Neuronal stem cell (in vitro differentiated cells): Measurements from ENCODE around the gene IGFBP2.
A peak's percentile ranks its signal among the peaks of the same experiment; 100 is the strongest.

ENCODE experiments used
- DNase-seq: peaks from one replicate; pipeline ENCODE4 v3.0.0-alpha.2; 2013; ENCODE audit warnings: low spot score
- H2AFZ ChIP-seq: one replicate; pipeline ENCODE4 v1.6.1; 2013; ENCODE audit warnings: mild to moderate bottlenecking, low read length, inconsistent platforms
- H2AK5ac ChIP-seq: 2 replicates; pipeline ENCODE4 v1.6.1; 2013; ENCODE audit warnings: low read depth, mild to moderate bottlenecking, inconsistent platforms, low read length, moderate library complexity, mixed read lengths
- H2BK120ac ChIP-seq: 2 replicates; pipeline ENCODE4 v1.6.1; 2013; ENCODE audit warnings: low read depth, mild to moderate bottlenecking, inconsistent platforms, low read length, moderate library complexity, mixed read lengths
- H2BK12ac ChIP-seq: one replicate; pipeline ENCODE4 v1.6.1; 2013; ENCODE audit warnings: low read length, inconsistent platforms
- H2BK15ac ChIP-seq: 2 replicates; pipeline ENCODE4 v1.6.1; 2013; ENCODE audit warnings: mild to moderate bottlenecking, low read length, inconsistent platforms, mixed read lengths
- H2BK5ac ChIP-seq: one replicate; pipeline ENCODE4 v1.6.1; 2013; ENCODE audit warnings: inconsistent platforms, mild to moderate bottlenecking, low read length, moderate library complexity
- H3K14ac ChIP-seq: one replicate; pipeline ENCODE4 v1.6.1; 2013; ENCODE audit warnings: low read length, inconsistent platforms
- H3K18ac ChIP-seq: 2 replicates; pipeline ENCODE4 v1.6.1; 2013; ENCODE audit warnings: low read length, inconsistent platforms
- H3K23ac ChIP-seq: 2 replicates; pipeline ENCODE4 v1.6.1; 2013; ENCODE audit warnings: low read depth, mild to moderate bottlenecking, mixed read lengths, low read length, inconsistent platforms; ENCODE audit not compliant: poor library complexity
- H3K27ac ChIP-seq: replicated peaks from 3 replicates; pipeline ENCODE4 v1.5.1; 2013; ENCODE audit warnings: low read length, inconsistent platforms
- H3K27me3 ChIP-seq, 3 experiments: 2 replicates each; pipeline ENCODE4 v1.6.1; 2013; ENCODE audit warnings: low read length in 3 of 3, mild to moderate bottlenecking in 2 of 3, inconsistent platforms in 1 of 3, low read depth in 1 of 3, mixed read lengths in 1 of 3, moderate library complexity in 1 of 3; ENCODE audit not compliant: control insufficient read depth in 3 of 3, insufficient read depth in 3 of 3
- H3K36me3 ChIP-seq, 2 donors: replicated peaks in 1 of 2; 2 replicates each; pipeline ENCODE4 v1.6.1; 2013; ENCODE audit warnings: low read length in 2 of 2; ENCODE audit not compliant: control insufficient read depth in 2 of 2, insufficient read depth in 2 of 2
- H3K4ac ChIP-seq: 2 replicates; pipeline ENCODE4 v1.6.1; 2013; ENCODE audit warnings: inconsistent platforms, mild to moderate bottlenecking, low read length, moderate library complexity
- H3K4me1 ChIP-seq, 2 donors: 1 replicate in 1 of 2; 2 replicates in 1 of 2; pipeline ENCODE4 v1.6.1; 2013; ENCODE audit warnings: low read length in 2 of 2, low read depth in 1 of 2; ENCODE audit not compliant: control insufficient read depth in 2 of 2, insufficient read depth in 1 of 2
- H3K4me2 ChIP-seq: one replicate; pipeline ENCODE4 v1.6.1; 2013; ENCODE audit warnings: mild to moderate bottlenecking, low read length, inconsistent platforms; ENCODE audit not compliant: insufficient read depth, poor library complexity, severe bottlenecking
- H3K4me3 ChIP-seq, 2 donors: 2 replicates each; pipeline ENCODE4 v1.5.1; 2013; ENCODE audit warnings: low read length in 2 of 2, mild to moderate bottlenecking in 2 of 2, inconsistent platforms in 1 of 2, moderate library complexity in 1 of 2
- H3K79me1 ChIP-seq: one replicate; pipeline ENCODE4 v1.6.1; 2013; ENCODE audit warnings: low read depth, mild to moderate bottlenecking, inconsistent platforms, low read length, moderate library complexity
- H3K9ac ChIP-seq: one replicate; pipeline ENCODE4 v1.6.1; 2013; ENCODE audit warnings: mild to moderate bottlenecking, low read depth, low read length, inconsistent platforms; ENCODE audit not compliant: poor library complexity
- H3K9me3 ChIP-seq, 2 donors: replicated peaks in 1 of 2; 2 replicates each; pipeline versions ENCODE3 to v1.6.1; 2013; ENCODE audit warnings: low read length in 2 of 2, mild to moderate bottlenecking in 2 of 2, inconsistent platforms in 1 of 2, low read depth in 1 of 2, mixed read lengths in 1 of 2, moderate library complexity in 1 of 2; ENCODE audit not compliant: control insufficient read depth in 2 of 2, insufficient read depth in 1 of 2
- H4K8ac ChIP-seq: one replicate; pipeline ENCODE4 v1.6.1; 2013; ENCODE audit warnings: low read depth, mild to moderate bottlenecking, inconsistent platforms, low read length, moderate library complexity
- H4K91ac ChIP-seq: one replicate; pipeline ENCODE4 v1.6.1; 2013; ENCODE audit warnings: low read length, low read depth, mild to moderate bottlenecking, inconsistent platforms; ENCODE audit not compliant: poor library complexity
- WGBS, 2 donors: extraction: QIAGEN DNeasy Blood & Tissue Kit; methylation state at CpG; one replicate each; pipeline ENCODE4 v1.1.7; 2013; ENCODE audit warnings: missing lambda C conversion rate in 2 of 2, mixed read lengths in 1 of 2; ENCODE audit not compliant: insufficient read length in 2 of 2, insufficient replicate concordance in 1 of 2; ENCODE audit errors: extremely low coverage in 2 of 2; 5-methylcytosine and 5-hydroxymethylcytosine counted together

The IGFBP2 gene

GRCh38 chr2:216676630-216677029 lies 43.4 kb downstream of the IGFBP2 start:
- Histone ChIP-seq H3K18ac (peak overlapping the region; percentile 15), H2AFZ (no peak overlapping the region), H3K9me3 (no peaks in the 10 kb centered on the region), H3K9ac (no peak overlapping the region), H3K4me2 (no peak overlapping the region), H3K79me1 (peaks cover 10% of the 10 kb centered on the region), H3K36me3 (peaks cover 77 to 90% of the 10 kb centered on the region in 2 donors), H3K4me1 (peaks cover 4% of the 10 kb centered on the region in 2 donors), H3K27me3 (no peaks in the 10 kb centered on the region), H4K91ac (no peak overlapping the region), H2BK12ac (no peak overlapping the region), H3K27ac (no peak overlapping the region), H3K14ac (no peak overlapping the region), H3K23ac (no peak overlapping the region), H2BK120ac (no peak overlapping the region), H3K4me3 (no peak overlapping the region), H3K4ac (no peak overlapping the region), H2BK15ac (no peak overlapping the region), H2BK5ac (no peak overlapping the region), H4K8ac (no peak overlapping the region), H2AK5ac (no peak overlapping the region)
- no peak for DNase-seq
- WGBS, 2 donors: no CpG with 5 or more reads among the region's 17 CpGs

GRCh38 chr2:216677439-216678097 lies 44.3 kb downstream of the IGFBP2 start:
- Histone ChIP-seq H3K9ac (no peak overlapping the region), H3K79me1 (peaks cover 10% of the 10 kb centered on the region), H3K18ac (no peak overlapping the region), H3K4me2 (no peak overlapping the region), H2AK5ac (no peak overlapping the region), H3K23ac (no peak overlapping the region), H3K9me3 (no peaks in the 10 kb centered on the region), H4K8ac (no peak overlapping the region), H2AFZ (no peak overlapping the region), H2BK5ac (peak overlapping the region; percentile 10), H3K14ac (no peak overlapping the region), H3K4me3 (no peak overlapping the region), H2BK12ac (no peak overlapping the region), H3K27me3 (no peaks in the 10 kb centered on the region), H4K91ac (no peak overlapping the region), H3K4ac (no peak overlapping the region), H2BK15ac (no peak overlapping the region), H2BK120ac (no peak overlapping the region), H3K27ac (no peak overlapping the region), H3K36me3 (peaks cover 80 to 95% of the 10 kb centered on the region in 2 donors), H3K4me1 (peaks cover 5 to 6% of the 10 kb centered on the region in 2 donors)
- DNase-seq: no peak
- WGBS, 2 donors: no CpG with 5 or more reads among the region's 9 CpGs

- Histone ChIP-seq H3K36me3 (peaks cover 80 to 94% of the 10 kb centered on the region in 2 donors), H3K9me3 (no peaks in the 10 kb centered on the region), H3K4me3 (no peak overlapping the region), H3K14ac (no peak overlapping the region), H2AK5ac (no peak overlapping the region), H2BK5ac (peak overlapping the region; percentile 10), H3K27ac (no peak overlapping the region), H4K91ac (no peak overlapping the region), H2BK15ac (no peak overlapping the region), H3K4me2 (no peak overlapping the region), H3K4ac (no peak overlapping the region), H4K8ac (no peak overlapping the region), H3K4me1 (peaks cover 5 to 6% of the 10 kb centered on the region in 2 donors), H3K27me3 (no peaks in the 10 kb centered on the region), H3K23ac (no peak overlapping the region), H2BK120ac (no peak overlapping the region), H3K9ac (no peak overlapping the region), H2AFZ (no peak overlapping the region), H2BK12ac (no peak overlapping the region), H3K79me1 (peaks cover 10% of the 10 kb centered on the region), H3K18ac (no peak overlapping the region)
- no CpG with 5 or more reads among the region's 12 CpGs for WGBS, 2 donors
- no peak for DNase-seq
Observed at GRCh38 chr2:216678098-216678465, 44.9 kb downstream of the IGFBP2 start.

- Histone ChIP-seq H3K14ac (no peak overlapping the region), H3K9ac (no peak overlapping the region), H2AFZ (no peak overlapping the region), H3K27ac (no peak overlapping the region), H2BK12ac (no peak overlapping the region), H3K4ac (no peak overlapping the region), H3K9me3 (peaks cover 0 to 2% of the 10 kb centered on the region in 2 donors), H3K27me3 (no peaks in the 10 kb centered on the region), H3K36me3 (peaks cover 76 to 94% of the 10 kb centered on the region in 2 donors), H2BK15ac (no peak overlapping the region), H2BK5ac (no peak overlapping the region), H3K4me3 (no peak overlapping the region), H3K18ac (peak overlapping the region; percentile 11), H4K8ac (no peak overlapping the region), H4K91ac (no peak overlapping the region), H3K4me2 (no peak overlapping the region), H3K23ac (no peak overlapping the region), H3K79me1 (peaks cover 13% of the 10 kb centered on the region), H2AK5ac (peak overlapping the region; percentile 20), H2BK120ac (no peak overlapping the region), H3K4me1 (peaks cover 5 to 6% of the 10 kb centered on the region in 2 donors)
- no CpG with 5 or more reads among the region's 21 CpGs for WGBS, 2 donors
- DNase-seq: no peak
Observed at GRCh38 chr2:216678813-216679657, 45.8 kb downstream of the IGFBP2 start.
